GF-D8 (cell line): ENCODE data around the gene CRACR2A.

Experiments
- DNase-seq: peaks from one replicate; lab custom pipeline; 2025; lab: John Stamatoyannopoulos, UW

CRACR2A gene

DNA sequence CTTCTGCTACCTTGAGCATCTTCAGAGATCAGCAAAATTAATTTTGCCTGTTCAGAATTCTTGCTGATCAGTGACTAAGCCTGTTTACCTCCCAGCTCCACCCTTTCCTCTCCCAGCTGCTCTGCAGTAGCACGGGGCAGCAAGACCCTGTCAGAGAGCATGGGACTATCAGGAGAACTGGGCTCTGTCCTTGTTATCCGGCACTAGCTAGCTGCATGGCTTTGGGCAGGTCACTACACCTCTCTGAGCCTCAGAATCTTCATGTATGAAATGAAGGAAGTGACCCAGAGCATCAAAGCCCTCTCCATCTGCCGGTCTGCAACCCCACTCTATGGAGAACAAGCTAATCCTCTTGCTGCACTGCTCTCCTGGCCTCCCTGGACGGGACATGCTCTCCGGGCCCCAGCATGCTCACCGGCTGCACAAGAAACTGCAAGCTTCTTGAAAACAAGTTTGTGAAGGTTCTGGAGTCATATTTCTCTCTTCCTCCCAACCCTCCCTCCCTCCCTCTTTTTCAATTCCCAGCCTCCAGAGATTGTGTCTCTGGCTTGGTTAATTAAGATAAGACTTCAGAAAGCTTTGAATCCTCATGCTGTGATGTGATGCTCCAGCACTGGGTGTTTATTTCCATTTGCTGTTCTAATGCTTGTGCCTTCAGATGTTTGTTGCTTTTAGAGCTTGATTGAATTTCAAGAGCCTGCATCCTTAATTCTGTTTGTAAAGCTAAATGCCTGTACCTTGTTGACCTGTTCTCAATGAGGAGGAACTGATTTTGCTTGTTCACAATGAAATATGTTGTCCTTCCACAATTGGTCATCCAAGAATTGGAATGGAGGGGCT is 101.1 kb downstream of the CRACR2A start:
- DNase-seq, result no peak

DNA sequence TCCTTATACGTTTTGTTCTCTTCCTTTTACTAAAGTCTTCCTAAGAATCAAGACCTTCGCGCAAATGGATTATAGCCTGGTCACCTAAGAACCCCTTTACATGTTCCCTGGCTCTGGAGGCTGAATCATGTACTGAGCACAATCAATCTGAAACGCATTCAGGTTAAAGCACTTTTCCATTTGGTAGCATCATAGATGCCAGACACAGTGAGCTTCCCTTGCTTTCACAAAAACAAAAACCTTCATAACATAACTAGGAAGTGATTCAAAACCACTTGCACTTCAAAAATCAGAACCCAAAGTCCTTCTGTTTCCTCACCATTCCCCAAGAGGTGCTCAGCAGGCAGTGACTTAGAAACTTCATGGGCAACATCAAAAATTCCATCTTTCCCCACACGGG is 105.4 kb downstream of the CRACR2A start:
- no peak for DNase-seq

DNA sequence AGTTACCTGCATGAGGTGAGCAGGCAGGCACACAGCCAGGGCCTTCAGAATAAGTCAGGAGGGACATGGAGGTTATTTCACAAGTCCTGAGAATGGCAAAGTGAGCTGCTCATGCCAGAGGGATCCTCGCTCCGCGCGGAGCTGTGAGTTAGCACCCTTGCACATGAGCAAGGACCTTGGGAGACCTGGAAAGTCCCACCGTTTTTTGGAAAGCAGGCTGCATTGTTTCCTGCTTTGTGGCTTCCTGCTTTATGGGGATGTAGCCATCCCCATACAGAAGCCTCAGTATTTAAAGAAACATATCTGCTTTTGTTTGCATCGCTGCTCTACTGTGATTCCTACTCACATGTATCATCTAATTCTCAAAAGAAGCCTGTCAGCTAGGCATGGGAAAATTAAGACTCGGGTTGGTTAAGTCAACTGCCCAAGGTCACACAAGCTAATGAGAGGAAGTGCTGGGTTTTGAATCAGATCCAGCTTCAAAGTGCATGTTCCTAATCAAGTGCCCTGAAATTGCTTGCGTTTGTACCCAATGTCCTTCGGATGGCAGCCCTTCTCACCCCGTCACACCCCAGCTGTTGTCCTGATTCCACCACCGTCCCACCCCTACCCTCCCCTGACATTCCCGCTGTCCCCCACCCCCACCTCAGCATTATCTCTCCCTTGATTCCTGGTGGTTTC is 106.2 kb downstream of the CRACR2A start:
- no peak for DNase-seq

DNA sequence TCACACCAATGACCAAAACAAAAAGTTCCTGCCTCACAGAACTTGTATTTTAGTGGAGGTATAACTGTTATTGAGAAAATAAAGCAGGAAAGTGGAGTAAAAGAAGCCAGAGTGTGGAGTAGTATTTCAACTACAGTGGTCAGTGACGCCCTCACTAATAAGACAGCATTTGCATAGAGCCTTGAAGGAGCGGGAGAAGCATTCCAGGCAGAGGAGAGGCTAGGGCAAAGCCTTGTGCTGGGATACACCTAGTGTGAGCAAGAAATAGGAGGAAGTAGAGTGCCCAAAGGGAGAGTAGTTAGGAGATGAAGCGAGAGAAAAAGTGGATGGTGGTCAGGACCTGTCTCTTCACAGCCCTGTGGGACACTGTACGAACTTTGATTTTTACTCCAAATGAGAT is 107.8 kb downstream of the CRACR2A start:
- no peak for DNase-seq

DNA sequence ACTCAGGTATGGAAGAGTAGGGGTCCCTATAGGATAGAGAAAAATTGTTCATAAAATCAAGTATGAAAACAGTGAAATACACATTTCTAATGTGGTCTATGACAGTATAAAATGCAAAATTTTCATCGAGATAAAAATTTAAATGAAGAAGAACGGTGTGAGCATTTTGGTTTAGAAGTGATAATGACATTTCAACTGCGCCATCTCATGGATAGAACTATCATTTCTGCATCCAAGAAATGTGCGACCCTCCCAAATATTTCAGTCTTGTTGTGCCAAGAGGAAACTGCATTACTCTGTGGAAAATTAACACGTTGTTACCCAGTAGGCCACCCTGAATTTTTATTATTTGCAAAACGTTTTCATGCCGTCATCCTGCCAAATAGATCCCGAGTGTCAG is 108.8 kb downstream of the CRACR2A start:
- DNase-seq, result no peak

DNA sequence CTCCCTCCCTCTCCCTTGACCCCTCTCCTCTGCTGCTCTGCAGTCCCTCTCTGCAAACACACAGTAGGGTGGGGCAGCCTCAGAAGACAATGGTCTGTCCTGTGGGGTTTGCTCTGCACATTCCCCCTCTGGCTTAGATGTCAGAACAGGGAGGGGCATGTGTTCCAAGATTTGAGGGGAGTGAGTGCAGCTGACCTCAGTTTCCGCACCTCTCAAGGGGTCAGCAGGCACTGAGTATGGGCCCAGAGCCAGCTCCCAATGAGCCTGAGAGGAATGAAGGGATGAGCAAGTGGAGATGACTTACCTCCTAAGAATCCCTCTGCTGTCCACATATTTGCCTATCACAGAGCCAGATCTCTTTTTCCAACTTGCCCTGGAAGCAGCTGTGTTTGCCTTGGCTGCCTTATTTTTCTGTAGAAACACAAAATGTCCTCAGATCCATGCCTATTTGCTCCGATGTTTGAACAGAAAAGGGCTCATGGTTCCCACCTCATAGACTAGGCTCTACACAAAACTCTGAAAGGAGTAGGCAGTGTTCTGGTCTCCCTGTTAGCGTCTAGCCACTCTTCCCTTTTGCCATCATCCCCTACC is 111.4 kb downstream of the CRACR2A start:
- no peak for DNase-seq

DNA sequence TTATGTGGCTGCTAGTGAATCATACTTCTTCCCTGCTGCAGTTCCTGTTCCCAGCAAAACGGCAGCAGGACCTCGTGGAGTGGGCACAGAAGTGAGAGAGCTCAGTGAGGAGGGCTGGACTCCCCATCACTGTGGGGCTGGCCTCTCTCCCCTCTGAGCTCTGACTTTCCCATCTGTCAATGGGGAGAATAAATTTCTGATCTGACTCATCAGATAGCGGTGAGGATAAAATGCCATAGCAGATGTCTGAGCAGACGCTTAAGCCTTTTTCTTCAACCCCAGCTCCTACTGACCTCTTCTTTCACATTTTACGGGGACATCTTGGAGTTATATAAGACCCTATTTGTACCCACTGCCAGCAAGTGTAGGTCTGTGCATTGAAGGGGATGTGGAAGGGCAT is 116.6 kb downstream of the CRACR2A start:
- no peak for DNase-seq

DNA sequence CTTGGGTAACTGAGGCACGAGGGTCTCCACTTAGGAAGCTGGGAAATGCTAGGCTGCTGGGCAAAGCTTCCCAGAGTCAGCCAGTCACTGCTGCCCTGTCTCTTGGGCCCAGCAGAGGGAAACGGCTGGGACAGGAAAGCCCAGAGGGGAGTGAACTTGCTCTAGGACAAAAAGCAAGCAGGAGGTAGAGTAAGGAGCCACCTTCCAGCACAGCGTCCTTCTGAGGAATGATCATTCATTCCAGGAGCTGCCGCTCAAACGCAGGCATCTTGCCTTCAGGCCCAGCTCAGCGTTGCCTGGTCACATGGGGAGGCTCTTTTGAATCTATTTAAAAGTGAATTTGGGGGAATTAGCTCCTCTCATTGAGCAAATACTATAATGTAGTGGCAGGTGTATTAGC is 118.6 kb downstream of the CRACR2A start:
- no peak for DNase-seq

DNA sequence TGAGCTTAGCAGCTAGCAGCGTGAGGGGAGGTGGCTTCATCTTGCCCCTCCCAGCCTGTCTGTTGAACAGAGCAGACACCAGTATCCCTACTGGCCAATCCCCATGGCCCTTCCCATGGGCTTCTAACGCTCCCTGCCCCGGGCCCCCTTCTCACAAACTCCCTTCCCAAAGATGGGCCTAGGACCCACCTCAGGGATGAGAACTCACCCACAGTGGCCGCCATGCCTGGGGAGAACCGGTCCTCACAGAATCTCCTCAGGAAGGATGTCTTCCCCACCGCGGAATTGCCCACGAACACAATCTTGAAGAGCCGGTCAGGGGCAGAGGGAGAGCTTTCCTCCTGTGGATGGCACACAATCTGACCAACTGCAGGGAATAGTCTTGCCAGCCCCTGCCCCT is 119.5 kb downstream of the CRACR2A start:
- no peak for DNase-seq

DNA sequence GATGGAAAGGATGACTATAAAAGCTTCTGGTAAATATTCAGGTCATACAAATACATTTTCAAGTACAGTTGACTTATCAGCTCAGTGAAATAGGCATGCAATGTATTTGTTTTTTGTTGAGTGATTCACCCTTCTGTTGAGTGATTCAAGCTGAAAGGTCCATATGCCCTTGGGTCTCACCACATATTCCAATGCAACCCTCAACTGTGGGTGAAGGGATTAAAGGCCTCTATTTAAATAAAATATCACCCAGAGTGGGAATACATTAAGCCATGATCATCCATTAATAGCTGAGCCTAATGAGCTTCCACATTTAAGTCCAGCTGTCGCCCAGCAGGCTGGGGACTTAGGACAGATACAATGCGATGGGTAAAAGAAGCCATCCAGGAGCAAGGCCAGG is 120.2 kb downstream of the CRACR2A start:
- no peak for DNase-seq

DNA sequence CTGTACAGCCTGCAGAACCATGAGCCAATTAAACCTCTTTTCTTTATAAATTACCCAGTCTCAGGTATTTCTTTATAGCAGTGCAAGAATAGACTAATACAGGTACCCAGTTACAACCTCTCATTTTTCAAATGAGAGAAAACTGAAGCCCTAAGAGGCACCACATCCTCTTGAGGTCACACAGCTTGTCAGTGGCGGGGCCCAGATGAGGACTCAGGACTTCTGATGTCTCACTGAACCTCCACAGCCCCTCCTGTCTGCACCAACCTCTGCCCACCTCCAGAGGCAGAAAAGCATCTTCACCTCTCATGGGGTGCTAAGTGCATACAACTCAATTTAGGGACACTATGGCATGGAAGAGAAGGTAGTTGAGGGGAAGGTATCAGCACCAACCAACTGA is 120.7 kb downstream of the CRACR2A start:
- DNase-seq, result no peak

DNA sequence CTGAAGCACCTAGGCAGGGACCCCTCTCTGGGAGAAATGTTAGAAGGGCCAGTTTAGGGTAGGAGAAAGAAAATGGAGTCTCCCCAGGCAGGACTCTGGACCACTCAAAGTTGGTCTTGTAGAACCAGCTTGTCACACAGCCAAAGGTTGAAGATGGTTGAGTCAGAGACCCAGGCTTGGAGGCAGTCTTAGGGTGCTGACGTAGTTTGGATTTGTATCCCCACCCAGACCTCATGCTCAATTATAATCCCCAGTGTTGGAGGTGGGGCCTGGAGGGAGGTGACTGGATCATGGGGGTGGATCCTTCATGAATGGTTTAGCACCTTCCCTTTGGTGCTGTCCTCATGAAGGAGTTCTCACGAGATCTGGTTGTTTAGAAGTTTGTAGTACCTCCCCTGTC is 121.2 kb downstream of the CRACR2A start:
- DNase-seq, result no peak

DNA sequence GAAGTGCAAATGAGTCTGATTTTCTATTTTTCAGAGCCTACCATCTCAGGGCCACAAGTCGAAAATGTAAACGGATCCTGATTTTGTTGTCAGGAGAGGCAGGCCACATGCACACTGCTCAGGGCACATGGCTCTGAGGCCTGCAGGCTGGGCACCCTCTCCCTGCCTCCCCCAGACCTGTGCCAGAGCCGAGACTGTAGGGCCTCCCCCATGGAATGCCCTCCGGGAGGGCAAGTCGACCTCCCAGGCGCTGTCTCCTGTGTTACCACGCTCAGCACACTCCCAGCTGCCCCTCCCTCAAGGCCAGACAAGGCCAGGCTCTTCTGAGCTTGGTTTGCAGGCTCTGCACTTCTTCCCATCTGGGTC is 121.7 kb downstream of the CRACR2A start:
- DNase-seq, result no peak

DNA sequence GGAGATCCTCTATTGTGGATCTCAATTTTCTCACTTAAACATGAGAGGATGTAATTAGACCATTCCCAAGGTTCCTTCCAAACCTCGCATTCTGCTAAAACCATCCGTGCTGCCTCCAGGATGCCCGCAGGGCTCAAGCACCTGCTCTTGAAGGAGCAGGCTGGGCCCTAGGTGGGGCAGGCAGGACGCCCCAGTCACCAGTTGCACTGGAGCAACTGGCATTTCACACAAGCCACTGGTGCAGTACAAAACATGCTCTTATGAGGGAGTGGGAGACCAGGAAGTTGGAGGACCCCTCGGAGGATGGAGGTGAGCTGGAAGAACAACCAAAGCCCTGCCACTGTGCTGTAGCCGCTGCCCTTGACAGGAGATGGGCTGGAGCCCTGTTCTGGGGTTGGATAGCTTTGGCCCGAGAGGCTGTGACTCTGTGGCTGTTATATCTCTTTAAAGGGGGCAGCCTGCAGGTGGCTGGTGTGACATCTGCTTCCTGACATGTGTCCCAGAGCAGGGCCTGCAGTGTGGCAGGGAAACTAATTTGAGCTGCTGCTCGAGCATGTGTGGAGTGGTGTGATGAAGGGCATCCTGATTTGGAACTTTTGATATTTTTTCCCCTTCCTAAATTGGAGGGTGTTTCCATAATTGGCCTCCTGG is 122.2 kb downstream of the CRACR2A start:
- no peak for DNase-seq

DNA sequence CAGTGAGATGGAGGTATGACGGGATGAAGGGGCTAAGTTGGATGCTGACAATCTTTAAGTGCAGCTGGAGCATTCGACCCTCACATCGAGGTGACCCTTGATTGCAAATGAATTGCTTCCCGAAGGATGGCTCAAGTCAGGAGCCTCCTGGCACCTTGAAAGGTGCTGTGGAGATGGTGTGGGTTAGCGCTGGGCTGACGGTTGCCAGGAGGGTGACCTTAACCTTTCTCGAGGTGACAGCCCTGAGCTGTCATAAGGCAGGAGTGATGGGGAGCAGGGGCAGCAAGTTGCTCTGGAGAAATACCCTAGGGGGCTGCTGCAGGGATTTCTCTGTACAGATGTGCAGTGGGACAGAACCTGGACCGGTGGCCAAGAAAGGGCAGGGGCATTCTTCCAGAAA is 122.8 kb downstream of the CRACR2A start:
- DNase-seq, result no peak

DNA sequence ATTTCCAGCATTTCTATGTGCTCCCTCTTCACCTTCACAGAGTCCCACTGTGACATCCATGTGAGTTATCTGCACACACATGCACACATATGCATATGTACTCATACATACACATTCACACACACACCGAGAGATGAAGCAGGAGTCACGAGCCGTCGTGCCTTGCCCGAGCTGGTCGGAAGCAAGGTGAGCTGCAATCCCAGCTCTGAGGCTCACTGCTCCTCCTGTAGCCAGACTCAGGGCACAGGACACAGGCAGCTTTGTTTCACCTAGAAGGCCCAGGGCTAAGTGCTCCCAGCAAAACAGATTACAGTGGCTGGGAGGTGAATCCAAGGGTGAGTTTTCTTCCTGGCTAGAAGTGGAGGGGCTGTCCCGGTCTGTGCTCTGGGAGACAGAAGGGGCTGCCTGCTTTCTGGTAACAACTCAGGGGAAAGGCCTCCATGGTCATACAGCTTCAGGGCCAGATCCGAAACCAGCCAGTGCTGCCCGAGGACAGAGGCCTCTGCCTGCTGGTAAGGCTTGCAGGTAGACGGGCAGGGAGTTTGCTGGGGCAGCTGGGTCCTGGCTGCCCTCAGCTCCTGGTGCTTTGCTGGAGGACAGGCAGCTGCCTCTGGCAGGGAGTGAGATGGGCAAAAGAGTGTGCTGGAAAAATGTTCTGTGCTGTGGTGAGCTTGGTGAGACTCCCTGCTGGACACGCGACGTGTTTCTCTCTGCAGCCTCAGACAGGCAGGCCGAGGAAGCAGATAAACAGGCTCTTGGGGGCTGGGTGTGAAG is 123.7 kb downstream of the CRACR2A start:
- no peak for DNase-seq

DNA sequence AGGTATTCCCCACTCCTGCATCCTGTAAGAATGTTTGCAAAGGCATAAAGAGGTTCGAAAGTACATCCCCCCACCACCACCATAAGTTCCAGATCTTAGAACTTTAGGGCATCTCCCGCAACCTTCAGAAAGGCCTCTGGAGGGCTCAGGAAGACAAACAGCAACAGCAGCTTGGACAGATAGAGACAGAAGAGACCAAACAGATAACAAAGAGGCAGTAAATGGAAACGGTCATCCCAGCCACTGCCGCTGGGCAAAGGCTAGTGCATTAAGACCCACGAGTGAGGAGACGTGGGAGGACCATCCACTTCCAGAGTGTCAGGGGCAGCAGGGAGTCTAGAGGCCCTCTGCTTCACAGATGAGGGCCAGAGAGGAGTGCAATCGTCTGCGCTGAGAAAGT is 124.3 kb downstream of the CRACR2A start:
- no peak for DNase-seq

DNA sequence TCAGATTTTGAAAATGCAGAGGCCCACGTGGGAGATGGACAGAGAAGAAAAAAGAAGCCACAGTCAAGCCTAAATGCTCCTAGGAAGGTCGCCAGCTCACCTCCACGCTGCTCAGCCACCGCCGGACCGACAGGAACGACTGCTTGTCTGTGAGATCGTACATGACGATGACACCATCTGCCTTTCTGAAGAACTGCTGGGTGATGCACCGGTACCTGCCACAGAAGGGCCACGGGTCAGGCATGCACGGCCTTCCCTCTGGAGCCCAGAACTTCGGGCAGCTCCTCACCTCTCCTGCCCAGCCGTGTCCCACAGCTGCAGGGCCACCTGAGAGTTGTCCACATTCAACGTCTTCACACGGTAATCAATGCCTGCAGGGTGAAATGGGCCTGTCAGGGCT is 125.6 kb downstream of the CRACR2A start:
- DNase-seq, result no peak

DNA sequence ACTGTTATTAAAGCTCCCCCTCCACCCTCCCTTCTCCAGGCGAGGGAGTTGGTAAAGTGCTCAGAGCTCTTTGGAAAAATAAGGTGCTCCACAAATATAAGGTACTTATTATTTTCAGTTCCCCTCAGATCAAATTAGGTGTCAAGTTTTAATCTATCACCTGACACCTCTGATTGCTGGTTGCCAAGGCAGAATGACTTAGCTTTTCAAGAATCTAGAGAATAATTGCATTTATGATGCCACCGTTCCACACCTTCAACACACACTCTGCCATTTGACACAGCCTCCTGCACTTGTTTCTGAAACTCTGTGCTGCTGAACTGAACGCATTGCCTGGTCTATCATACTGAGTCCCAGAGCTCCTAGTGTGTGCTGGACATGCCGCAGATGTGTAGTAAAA is 128.6 kb downstream of the CRACR2A start:
- DNase-seq, result no peak

DNA sequence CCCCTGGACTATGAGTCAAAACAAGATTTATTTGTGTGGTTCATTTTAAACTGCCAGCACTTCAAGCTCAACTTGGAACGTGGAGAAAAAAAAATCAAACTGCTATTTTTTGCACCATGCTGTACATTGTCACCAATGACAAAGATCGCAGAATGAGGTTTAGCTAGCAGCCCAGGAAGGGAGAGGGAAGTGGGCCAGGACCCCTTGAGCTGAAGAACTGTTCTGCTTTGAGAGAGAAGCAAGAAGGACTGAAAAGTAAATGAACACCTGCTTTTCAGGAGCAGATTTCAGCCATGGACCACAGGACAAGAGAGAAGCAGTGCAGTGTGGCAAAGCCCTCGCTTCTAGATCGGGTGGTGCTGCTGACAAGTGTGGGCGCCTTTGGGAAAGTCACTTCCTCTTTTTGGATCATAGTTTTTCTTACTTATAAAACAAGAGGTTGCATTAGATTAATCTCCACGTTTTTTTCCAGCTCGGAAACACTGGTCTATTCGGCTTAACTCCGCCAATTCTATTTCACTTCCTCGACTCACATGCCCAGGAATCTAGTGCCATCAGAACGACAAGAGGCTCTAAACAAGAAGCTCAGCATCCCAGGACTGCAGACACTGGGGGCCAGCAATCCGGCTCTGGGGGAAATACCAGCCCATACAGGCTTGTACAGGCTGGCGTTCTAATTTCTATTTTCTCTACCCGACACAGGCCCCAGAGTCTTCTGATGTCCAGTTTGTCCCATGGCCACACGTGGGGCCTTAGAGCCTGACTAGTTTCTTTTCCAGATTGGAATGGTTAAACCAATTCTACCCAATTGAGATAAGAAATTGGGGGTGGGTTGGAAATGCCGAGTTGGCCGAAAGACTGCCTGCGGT is 129.9 kb downstream of the CRACR2A start:
- DNase-seq, result no peak
